Loucy (cell line): ENCODE results near the gene SDK1.

Experiments
- H2AFZ ChIP-seq: fragments of 200-600 bp; sonication (generic); 2 replicates; pipeline ENCODE4 v1.6.0; 2016; ENCODE audit warnings: antibody characterized with exemption, mild to moderate bottlenecking, low read length, moderate library complexity
- H3F3A ChIP-seq: fragments of 200-600 bp; 2 replicates; pipeline ENCODE4 v1.6.0; 2016; ENCODE audit warnings: antibody characterized with exemption, low read depth, mild to moderate bottlenecking
- H3K27me3 ChIP-seq: fragments of 200-600 bp; sonication (generic); 2 replicates; pipeline ENCODE4 v1.6.1; 2014; ENCODE audit warnings: low read length, mild to moderate bottlenecking; ENCODE audit not compliant: insufficient read depth, poor library complexity, severe bottlenecking
- H3K36me3 ChIP-seq: fragments of 200-600 bp; sonication (generic); 2 replicates; pipeline ENCODE4 v1.6.1; 2016; ENCODE audit warnings: low read length; ENCODE audit not compliant: insufficient read depth
- H3K4me1 ChIP-seq: fragments of 200-600 bp; sonication (generic); 2 replicates; pipeline ENCODE4 v1.5.1; 2014; ENCODE audit warnings: low read length, mild to moderate bottlenecking; ENCODE audit not compliant: insufficient read depth, poor library complexity, severe bottlenecking
- H3K4me2 ChIP-seq: fragments of 200-600 bp; sonication (generic); 2 replicates; pipeline ENCODE4 v1.6.0; 2014; ENCODE audit warnings: antibody characterized with exemption, low read length, low read depth, mild to moderate bottlenecking; ENCODE audit not compliant: poor library complexity, severe bottlenecking
- H3K4me3 ChIP-seq: fragments of 200-600 bp; sonication (generic); 2 replicates; pipeline ENCODE4 v1.5.1; 2014; ENCODE audit warnings: low read length, mild to moderate bottlenecking, mixed read lengths; ENCODE audit not compliant: poor library complexity, severe bottlenecking
- H3K79me2 ChIP-seq: fragments of 200-600 bp; sonication (generic); 2 replicates; pipeline ENCODE4 v1.6.1; 2014; ENCODE audit warnings: low read length; ENCODE audit not compliant: insufficient read depth
- H3K9ac ChIP-seq: fragments of 200-600 bp; sonication (generic); 2 replicates; pipeline ENCODE4 v1.6.0; 2014; ENCODE audit warnings: mild to moderate bottlenecking, low read depth, low read length, moderate library complexity; ENCODE audit not compliant: poor library complexity, severe bottlenecking
- H3K9me2 ChIP-seq: fragments of 200-600 bp; sonication (generic); replicated peaks from 2 replicates; pipeline ENCODE4 v1.6.1; 2016; ENCODE audit warnings: low read depth, low read length, mixed read lengths
- H3K9me3 ChIP-seq: fragments of 200-600 bp; sonication (generic); 2 replicates; pipeline ENCODE4 v1.6.1; 2014; ENCODE audit warnings: mild to moderate bottlenecking, antibody characterized with exemption, low read length, low read depth; ENCODE audit not compliant: insufficient read depth
- H4K20me1 ChIP-seq: fragments of 200-600 bp; sonication (generic); 2 replicates; pipeline ENCODE4 v1.6.0; 2014; ENCODE audit warnings: antibody characterized with exemption, low read length, mild to moderate bottlenecking; ENCODE audit not compliant: insufficient read depth, poor library complexity, severe bottlenecking
- CTCF ChIP-seq: fragments of 200-600 bp; sonication (generic); conservative IDR thresholded peaks from 2 replicates; pipeline ENCODE4 v1.5.1; 2014; ENCODE audit warnings: mild to moderate bottlenecking, antibody characterized with exemption, low read length
- EZH2phosphoT487 ChIP-seq: fragments of 200-600 bp; IDR thresholded peaks from 2 replicates; pipeline ENCODE4 v1.6.1; 2018; ENCODE audit warnings: antibody characterized with exemption, mild to moderate bottlenecking, moderate library complexity, borderline replicate concordance

SDK1 gene

DNA sequence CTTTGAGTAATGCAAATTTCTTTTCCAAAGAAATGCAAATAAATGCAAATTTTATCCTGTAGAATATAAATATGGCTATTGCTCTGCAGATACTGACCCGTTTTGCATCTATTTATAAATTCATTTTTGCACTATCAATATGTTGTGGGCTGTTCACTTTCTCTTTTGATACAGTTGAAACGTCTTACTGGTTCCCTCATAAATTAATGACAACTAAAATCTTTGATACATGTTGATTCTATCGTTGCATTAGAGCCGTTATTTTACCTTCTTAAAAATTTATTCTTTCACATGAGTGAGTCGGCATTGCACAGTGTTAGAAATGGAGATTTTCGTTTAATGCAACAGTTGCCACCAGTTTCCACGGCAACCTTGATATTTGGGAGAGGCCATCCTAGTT is 691.8 kb downstream of the SDK1 start:
- Histone ChIP-seq H4K20me1 (no peaks in the 10 kb centered on the region), H3K36me3 (no peaks in the 10 kb centered on the region), H3K9ac (no peak overlapping the region), H3K9me3 (no peaks in the 10 kb centered on the region; the same call in 1 of the 2 replicates), H3K4me1 (no peaks in the 10 kb centered on the region), H3K4me3 (no peak overlapping the region), H3F3A (no peaks in the 10 kb centered on the region), H3K9me2 (no peaks in the 10 kb centered on the region), H3K27me3 (no peaks in the 10 kb centered on the region), H3K4me2 (no peak overlapping the region), H2AFZ (no peak overlapping the region), H3K79me2 (no peaks in the 10 kb centered on the region)
- no peak for TF ChIP-seq CTCF
- no peak for TF ChIP-seq EZH2phosphoT487

GRCh38 chr7:3994764-3995163 is 693.7 kb downstream of the SDK1 start:
- H3K36me3 ChIP-seq = no peaks in the 10 kb centered on the region
- H3K79me2 ChIP-seq = no peaks in the 10 kb centered on the region
- H3K4me1 ChIP-seq = no peaks in the 10 kb centered on the region

DNA sequence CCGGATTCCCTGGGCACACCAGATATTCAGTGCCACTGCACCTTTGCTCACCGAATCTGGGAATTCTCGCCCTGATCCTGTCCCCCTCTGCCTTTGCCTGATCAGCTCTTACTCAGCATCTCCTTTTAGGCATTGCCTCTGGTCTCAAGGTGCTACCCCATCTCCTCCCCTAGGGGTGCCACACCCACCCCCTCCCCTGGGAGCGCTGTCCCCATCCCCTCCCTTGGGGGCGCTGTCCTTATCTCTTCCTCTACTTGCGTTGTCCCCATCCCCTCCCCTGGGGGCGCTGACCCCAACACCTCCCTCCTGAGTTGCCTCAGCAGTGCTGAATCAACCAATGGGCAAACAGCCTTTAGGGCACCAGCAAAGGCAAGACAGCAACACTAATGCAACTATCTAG is 694.1 kb downstream of the SDK1 start:
- Histone ChIP-seq H2AFZ (no peak overlapping the region), H3K36me3 (no peaks in the 10 kb centered on the region), H3K9me2 (no peaks in the 10 kb centered on the region), H3K27me3 (no peaks in the 10 kb centered on the region), H3F3A (no peaks in the 10 kb centered on the region), H4K20me1 (no peaks in the 10 kb centered on the region), H3K4me1 (no peaks in the 10 kb centered on the region), H3K4me2 (no peak overlapping the region), H3K9me3 (peaks cover 3% of the 10 kb centered on the region; the same call in 1 of the 2 replicates), H3K4me3 (no peak overlapping the region), H3K79me2 (no peaks in the 10 kb centered on the region), H3K9ac (no peak overlapping the region)
- TF ChIP-seq EZH2phosphoT487 = no peak

More at GRCh38 chr7:3994764-3995163, 693.7 kb downstream of the SDK1 start:
- peaks cover 3% of the 10 kb centered on the region; the same call in 1 of the 2 replicates for H3K9me3 ChIP-seq
- H3F3A ChIP-seq = no peaks in the 10 kb centered on the region
- no peak overlapping the region for H3K9ac ChIP-seq
- H4K20me1 ChIP-seq = no peaks in the 10 kb centered on the region
- no peak overlapping the region for H2AFZ ChIP-seq
- H3K27me3 ChIP-seq = no peaks in the 10 kb centered on the region
- H3K9me2 ChIP-seq = no peaks in the 10 kb centered on the region
- TF ChIP-seq EZH2phosphoT487 = no peak
- no peak for TF ChIP-seq CTCF
- no peak overlapping the region for H3K4me2 ChIP-seq
- no peak overlapping the region for H3K4me3 ChIP-seq

DNA sequence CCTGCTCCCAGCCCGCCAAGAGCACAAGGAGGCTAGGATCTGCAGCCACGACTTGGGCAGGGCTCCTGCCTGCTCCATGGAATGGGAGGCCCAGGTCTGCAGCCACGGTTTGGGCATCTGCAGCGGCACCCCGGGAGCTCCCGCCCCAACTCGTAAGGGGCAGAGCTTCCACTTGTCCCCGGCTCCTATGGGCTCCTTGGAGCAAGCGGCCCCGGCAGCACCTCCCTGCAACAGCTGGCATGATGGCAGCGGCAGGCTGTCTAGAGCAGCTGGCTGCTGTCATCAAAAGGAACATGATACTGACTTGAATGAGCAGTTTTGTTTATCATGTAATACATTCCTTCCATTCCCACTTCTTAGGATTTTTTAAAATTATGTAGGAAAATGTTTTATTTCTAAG is 697.0 kb downstream of the SDK1 start:
- Histone ChIP-seq H3K4me2 (no peak overlapping the region), H3K9ac (no peak overlapping the region), H2AFZ (no peak overlapping the region), H3K4me3 (no peak overlapping the region), H3K9me3 (peaks cover 3% of the 10 kb centered on the region; the same call in 1 of the 2 replicates), H3K27me3 (no peaks in the 10 kb centered on the region), H3F3A (no peaks in the 10 kb centered on the region), H3K79me2 (no peaks in the 10 kb centered on the region), H3K9me2 (no peaks in the 10 kb centered on the region), H3K4me1 (no peaks in the 10 kb centered on the region), H4K20me1 (no peaks in the 10 kb centered on the region), H3K36me3 (no peaks in the 10 kb centered on the region)
- TF ChIP-seq EZH2phosphoT487 (no peak), CTCF (no peak)
